Measurements from ENCODE around the gene LYPLA2. TPM values are rescaled to one million over a fixed set of nuclear protein-coding genes. Genes with fewer than 3 reads are reported as not detected.
A peak's percentile ranks its signal among the peaks of the same experiment; 100 is the strongest.
"Not testable (repeated sequence)": the region's sequence is repeated elsewhere in the genome, so short reads cannot be mapped to it uniquely, and the experiment has no call there.

The LYPLA2 gene
- total RNA-seq, 1 experiment from 2014 or later, result 385 TPM

DNA sequence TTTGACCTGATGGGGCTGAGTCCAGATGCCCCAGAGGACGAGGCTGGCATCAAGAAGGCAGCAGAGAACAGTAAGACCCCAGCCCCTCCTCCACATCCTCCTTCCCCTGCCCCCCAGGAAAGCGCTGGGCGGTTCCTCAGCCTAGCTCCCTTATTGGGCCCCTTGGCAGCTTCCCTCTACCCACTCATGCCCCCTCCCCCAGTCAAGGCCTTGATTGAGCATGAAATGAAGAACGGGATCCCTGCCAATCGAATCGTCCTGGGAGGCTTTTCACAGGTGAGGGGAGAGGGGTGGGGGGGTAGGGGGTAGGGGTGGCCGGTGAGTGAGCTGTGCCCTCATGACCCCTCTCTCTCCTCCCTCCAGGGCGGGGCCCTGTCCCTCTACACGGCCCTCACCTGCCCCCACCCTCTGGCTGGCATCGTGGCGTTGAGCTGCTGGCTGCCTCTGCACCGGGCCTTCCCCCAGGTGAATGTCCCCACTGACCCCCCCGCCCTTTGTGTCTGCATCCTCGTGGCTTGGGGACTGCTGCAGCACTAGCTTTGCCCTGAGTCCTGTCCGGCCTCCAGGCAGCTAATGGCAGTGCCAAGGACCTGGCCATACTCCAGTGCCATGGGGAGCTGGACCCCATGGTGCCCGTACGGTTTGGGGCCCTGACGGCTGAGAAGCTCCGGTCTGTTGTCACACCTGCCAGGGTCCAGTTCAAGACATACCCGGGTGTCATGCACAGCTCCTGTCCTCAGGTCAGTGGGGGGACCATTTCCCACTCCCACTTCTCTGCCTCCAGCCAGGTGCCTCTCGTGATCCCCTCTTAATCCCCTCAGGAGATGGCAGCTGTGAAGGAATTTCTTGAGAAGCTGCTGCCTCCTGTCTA, 3.2 kb downstream of the LYPLA2 start:
- Histone ChIP-seq H3K27me3 (ENCODE audit: control insufficient read depth, insufficient read depth, low read length) (no peaks in the 10 kb centered on the region), H3K4me3 (ENCODE audit: insufficient read depth, low read depth, low read length) (no peak overlapping the region), H3K36me3 (replicated peaks; ENCODE audit: control insufficient read depth, insufficient read depth, low read length) (peaks cover 14% of the 10 kb centered on the region)
- no peak for DNase-seq

DNA sequence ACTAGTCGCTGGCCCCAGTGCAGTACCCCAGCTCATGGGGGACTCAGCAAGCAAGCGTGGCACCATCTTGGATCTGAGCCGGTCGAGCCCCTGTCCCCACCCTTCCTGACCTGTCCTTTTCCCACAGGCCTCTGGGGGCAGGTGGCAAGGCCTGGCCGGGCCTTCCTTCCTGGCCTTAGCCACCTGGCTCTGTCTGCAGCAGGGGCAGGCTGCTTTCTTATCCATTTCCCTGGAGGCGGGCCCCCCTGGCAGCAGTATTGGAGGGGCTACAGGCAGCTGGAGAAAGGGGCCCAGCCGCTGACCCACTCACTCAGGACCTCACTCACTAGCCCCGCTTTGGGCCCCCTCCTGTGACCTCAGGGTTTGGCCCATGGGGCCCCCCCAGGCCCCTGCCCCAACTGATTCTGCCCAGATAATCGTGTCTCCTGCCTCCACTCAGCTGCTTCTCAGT, 3.8 kb downstream of the LYPLA2 start:
- DNase-seq; H3K27me3 ChIP-seq (ENCODE audit: control insufficient read depth, insufficient read depth, low read length); H3K4me3 ChIP-seq (ENCODE audit: insufficient read depth, low read depth, low read length): not testable (repeated sequence)
- H3K36me3 ChIP-seq (replicated peaks; ENCODE audit: control insufficient read depth, insufficient read depth, low read length), result peaks cover 14% of the 10 kb centered on the region

DNA sequence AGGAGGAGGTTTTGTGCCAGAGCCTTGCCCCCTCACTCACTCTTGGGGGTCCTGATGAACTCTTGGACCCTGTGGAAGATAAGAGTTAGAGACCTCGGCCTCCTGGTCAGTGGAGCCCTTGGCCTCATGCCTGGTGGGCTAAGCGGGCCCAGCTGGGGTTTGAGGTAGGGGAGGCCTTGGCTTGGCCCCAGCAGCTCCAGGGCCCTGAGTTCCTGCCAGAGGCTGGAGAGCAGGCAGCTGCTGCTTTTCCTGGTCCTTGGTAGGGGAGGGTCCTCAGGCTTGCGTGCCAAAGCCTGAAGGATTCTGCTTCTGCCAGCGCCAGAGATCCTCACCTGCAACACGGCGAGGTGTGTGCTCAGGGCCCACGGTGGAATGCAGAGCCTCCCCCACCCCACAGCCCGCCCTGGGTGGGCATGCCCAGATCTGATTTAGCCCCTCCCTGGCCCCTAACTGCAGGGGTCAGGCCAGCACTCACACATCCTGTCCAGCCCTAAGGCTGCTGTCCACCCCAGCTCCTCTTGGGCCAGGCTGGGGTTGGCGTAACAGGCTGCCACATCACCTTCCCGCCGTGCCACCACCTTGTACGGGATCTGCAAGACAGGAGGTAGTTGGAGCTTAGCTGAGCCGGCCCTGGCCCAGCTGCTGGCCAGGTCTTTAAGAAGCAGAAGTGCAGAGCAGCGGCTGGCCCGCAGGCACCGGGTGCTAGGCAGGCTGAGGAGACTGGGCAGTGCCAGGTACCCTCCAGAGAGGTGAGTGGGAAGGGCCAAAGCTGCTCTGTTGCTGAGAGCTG, 4.9 kb downstream of the LYPLA2 start:
- no peak overlapping the region for H3K4me3 ChIP-seq (ENCODE audit: insufficient read depth, low read depth, low read length)
- H3K27me3 ChIP-seq (ENCODE audit: control insufficient read depth, insufficient read depth, low read length), result no peaks in the 10 kb centered on the region
- peaks cover 14% of the 10 kb centered on the region for H3K36me3 ChIP-seq (replicated peaks; ENCODE audit: control insufficient read depth, insufficient read depth, low read length)
- DNase-seq, result peak; percentile 35

DNA sequence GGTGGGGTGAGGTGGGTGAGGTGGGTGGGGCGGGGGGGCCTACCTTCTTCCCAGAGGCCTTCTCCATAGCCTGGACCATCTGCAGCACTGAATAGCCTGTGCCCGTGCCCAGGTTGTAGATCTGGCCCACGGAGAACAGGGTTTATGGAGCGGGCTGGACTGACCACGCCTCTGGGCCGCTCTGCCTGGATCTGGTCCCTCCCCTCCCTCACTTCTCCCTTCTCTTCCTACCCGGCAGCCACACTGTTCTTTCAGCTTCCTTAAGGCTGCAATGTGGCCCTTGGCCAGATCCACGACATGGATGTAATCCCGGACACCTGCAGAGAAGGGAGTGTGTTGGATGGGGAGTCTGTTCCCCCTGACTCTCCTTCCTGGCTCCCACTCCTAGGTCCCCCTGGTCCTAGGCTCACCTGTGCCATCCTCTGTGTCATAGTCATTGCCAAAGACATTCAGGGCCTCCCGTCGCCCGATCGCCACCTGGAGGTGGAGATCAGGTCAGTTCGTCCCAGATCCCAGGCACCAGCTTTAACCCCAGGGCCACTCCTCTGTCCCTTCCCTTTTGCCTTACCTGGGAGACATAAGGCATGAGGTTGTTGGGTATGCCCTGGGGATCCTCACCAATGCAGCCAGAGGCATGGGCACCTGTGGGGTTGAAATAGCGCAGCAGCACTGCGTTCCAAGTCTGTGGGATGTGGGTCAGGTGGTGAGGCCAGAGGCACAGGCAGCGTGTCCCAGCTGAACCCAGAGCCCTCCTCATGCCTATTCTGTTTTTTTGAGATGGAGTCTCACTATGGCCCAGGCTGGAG, 5.7 kb downstream of the LYPLA2 start:
- Histone ChIP-seq H3K4me3 (ENCODE audit: insufficient read depth, low read depth, low read length) (no peak overlapping the region), H3K36me3 (replicated peaks; ENCODE audit: control insufficient read depth, insufficient read depth, low read length) (peaks cover 14% of the 10 kb centered on the region), H3K27me3 (ENCODE audit: control insufficient read depth, insufficient read depth, low read length) (peaks cover 7% of the 10 kb centered on the region; the same call in 1 of the 2 replicates)
- DNase-seq, result peak; percentile 77

GRCh38 chr1:23797478-23798448, 6.8 kb downstream of the LYPLA2 start:
- Histone ChIP-seq H3K36me3 (replicated peaks; ENCODE audit: control insufficient read depth, insufficient read depth, low read length) (peaks cover 14% of the 10 kb centered on the region), H3K27me3 (ENCODE audit: control insufficient read depth, insufficient read depth, low read length) (peaks cover 9% of the 10 kb centered on the region; the same call in 1 of the 2 replicates), H3K4me3 (ENCODE audit: insufficient read depth, low read depth, low read length) (no peak overlapping the region)
- DNase-seq, result peak; percentile 21

DNA sequence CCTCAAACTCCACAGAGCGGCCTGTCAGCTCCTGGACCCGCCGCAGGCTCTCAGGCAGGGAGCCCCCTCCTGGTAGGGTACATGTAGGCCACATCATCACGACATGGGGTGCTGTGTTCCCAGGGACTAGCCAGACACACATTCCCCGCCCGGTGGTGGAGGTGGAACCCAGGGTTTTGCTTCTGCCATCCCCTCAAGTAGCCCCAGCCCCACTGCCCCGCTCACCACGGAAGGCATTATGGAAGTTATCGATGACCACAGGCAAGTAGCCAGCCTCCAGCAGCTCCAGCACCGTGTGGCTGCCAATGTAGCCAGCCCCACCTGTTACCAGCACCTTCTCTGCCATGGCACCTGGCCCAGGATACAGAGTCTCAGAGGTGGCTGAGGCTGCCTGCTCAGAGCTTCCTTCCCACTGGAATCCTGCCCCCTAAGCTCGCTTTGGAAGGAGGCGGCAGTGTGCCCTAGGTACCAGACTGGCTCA, 7.8 kb downstream of the LYPLA2 start:
- peak; percentile 77 for DNase-seq
- H3K27me3 ChIP-seq (ENCODE audit: control insufficient read depth, insufficient read depth, low read length), result peaks cover 9% of the 10 kb centered on the region; the same call in 1 of the 2 replicates
- H3K36me3 ChIP-seq (replicated peaks; ENCODE audit: control insufficient read depth, insufficient read depth, low read length), result peaks cover 12% of the 10 kb centered on the region
- no peak overlapping the region for H3K4me3 ChIP-seq (ENCODE audit: insufficient read depth, low read depth, low read length)

DNA sequence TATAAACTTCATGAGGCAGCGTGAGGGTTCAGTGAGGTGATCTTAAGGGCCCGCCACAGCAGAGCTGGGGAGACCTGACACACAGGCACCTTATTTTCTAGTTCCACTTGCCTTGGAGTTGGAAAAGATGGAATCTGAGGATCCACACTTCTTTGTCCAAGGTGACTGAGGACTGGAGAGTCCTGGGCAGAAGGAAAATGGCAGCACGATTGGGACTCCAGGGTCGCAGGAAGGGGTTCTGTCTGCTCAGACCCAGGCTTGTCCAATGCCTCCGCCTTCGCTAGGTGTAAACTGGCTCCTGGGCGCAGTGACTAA, 8.3 kb downstream of the LYPLA2 start:
- peaks cover 12% of the 10 kb centered on the region for H3K36me3 ChIP-seq (replicated peaks; ENCODE audit: control insufficient read depth, insufficient read depth, low read length)
- peaks cover 9% of the 10 kb centered on the region; the same call in 1 of the 2 replicates for H3K27me3 ChIP-seq (ENCODE audit: control insufficient read depth, insufficient read depth, low read length)
- peak overlapping the region; percentile 73 for H3K4me3 ChIP-seq (ENCODE audit: insufficient read depth, low read depth, low read length)
- no peak for DNase-seq

DNA sequence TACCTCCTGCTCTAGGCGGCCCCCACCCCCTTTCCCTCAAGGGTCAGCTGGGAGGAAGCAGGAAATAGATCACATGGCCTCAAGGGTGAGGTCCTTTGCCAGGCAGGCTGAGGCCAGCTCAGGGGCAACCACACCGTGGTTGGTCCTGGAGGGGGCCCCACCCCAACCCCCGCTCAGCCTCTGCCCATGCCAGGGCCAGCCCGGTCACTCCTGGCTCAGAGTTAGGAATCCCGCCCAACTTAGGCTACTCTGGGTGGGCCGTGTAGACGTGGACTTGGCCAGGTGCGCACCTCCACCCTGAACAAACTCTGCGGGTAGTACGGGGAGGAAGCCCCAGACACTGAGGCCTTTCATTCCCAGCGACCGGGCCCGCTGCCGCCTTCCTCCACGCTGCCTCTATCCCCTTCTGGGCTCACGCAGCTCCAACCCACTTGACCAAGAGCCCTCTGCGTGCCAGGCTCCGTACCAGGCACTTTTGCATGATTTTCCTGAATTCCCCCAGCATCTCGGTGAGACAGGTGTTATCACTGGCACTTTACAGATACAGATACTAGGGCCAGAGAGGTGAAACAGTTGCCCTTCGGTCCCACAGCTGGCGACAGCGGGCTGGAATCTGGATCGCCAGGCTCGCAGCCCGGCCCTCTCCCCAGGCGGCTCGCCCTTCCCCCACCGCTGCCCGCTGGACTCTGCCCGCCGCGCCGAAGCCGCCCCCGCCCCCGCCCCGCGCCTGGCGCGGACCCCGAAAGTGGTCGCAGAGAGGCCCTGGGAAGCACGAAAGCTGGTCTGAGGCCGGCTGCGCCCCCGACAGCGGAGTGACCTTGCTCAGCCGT, 8.8 kb downstream of the LYPLA2 start:
- Histone ChIP-seq H3K27me3 (ENCODE audit: control insufficient read depth, insufficient read depth, low read length) (peaks cover 9% of the 10 kb centered on the region; the same call in 1 of the 2 replicates), H3K36me3 (replicated peaks; ENCODE audit: control insufficient read depth, insufficient read depth, low read length) (peaks cover 12% of the 10 kb centered on the region), H3K4me3 (ENCODE audit: insufficient read depth, low read depth, low read length) (peak overlapping the region; percentile 73)
- peak; percentile 91 for DNase-seq

GRCh38 chr1:23800400-23801337, 9.7 kb downstream of the LYPLA2 start, which contains the start of gene GALE:
Gene GALE, minus strand, starts transcription at chr1:23800754. Its CDS starts 1,747 bp downstream, at chr1:23799007.
- Histone ChIP-seq H3K4me3 (ENCODE audit: insufficient read depth, low read depth, low read length) (peak within 1 kb of the TSS; percentile 73), H3K27me3 (ENCODE audit: control insufficient read depth, insufficient read depth, low read length) (peaks cover 9% of the 10 kb centered on the region; the same call in 1 of the 2 replicates), H3K36me3 (replicated peaks; ENCODE audit: control insufficient read depth, insufficient read depth, low read length) (peaks cover 11% of the 10 kb centered on the region)
- DNase-seq, result peak; percentile 93

DNA sequence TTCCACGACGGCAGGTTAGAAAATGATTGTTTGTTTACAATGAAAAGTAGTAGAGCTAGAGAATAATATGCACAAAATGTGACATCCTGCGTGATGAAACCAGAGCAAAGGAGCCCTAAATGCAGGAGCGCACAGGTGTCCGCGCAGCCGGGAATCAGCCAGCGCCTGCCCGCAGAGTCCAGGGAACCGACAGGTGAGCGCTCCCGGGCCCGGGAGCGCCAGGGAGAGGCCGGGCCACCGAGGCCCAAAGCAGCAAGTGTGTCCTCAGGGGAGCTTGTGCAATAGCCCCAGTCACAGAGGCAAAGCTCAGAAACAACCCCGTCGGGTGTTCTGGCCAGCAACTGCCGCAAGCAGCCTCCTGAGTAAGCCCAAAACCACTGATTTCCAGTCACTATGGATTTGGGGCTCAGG, 10.4 kb downstream of the LYPLA2 start:
- Histone ChIP-seq H3K4me3 (ENCODE audit: insufficient read depth, low read depth, low read length) (peak overlapping the region; percentile 73), H3K36me3 (replicated peaks; ENCODE audit: control insufficient read depth, insufficient read depth, low read length) (peaks cover 9% of the 10 kb centered on the region), H3K27me3 (ENCODE audit: control insufficient read depth, insufficient read depth, low read length) (peaks cover 9% of the 10 kb centered on the region; the same call in 1 of the 2 replicates)
- peak; percentile 80 for DNase-seq

DNA sequence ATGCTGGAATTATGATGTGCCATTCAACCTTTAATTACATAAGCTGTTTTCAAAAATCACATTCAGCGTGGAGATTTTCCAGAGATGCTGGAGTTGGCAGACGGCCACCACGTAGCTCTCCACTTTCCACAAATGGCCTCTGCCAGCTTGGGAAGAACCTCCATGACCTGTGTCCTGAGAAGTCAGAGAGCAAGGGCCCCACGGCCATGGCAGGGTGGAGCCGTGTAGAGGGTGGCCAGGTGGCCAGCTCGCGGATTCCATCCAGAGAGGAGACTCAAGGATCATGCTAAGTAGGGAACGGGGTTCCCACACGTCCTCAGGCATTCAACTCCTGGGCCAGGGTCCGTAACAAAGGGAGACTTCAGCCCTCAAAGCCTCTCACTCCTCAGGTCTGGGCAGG, 10.9 kb downstream of the LYPLA2 start:
- no peak for DNase-seq
- H3K4me3 ChIP-seq (ENCODE audit: insufficient read depth, low read depth, low read length), result no peak overlapping the region
- H3K27me3 ChIP-seq (ENCODE audit: control insufficient read depth, insufficient read depth, low read length), result peaks cover 9% of the 10 kb centered on the region; the same call in 1 of the 2 replicates

More for the DNA sequence above, 10.9 kb downstream of the LYPLA2 start:
- peaks cover 8% of the 10 kb centered on the region for H3K36me3 ChIP-seq (replicated peaks; ENCODE audit: control insufficient read depth, insufficient read depth, low read length)
